Measurements from ENCODE around the gene TRIP13.

The TRIP13 gene

DNA sequence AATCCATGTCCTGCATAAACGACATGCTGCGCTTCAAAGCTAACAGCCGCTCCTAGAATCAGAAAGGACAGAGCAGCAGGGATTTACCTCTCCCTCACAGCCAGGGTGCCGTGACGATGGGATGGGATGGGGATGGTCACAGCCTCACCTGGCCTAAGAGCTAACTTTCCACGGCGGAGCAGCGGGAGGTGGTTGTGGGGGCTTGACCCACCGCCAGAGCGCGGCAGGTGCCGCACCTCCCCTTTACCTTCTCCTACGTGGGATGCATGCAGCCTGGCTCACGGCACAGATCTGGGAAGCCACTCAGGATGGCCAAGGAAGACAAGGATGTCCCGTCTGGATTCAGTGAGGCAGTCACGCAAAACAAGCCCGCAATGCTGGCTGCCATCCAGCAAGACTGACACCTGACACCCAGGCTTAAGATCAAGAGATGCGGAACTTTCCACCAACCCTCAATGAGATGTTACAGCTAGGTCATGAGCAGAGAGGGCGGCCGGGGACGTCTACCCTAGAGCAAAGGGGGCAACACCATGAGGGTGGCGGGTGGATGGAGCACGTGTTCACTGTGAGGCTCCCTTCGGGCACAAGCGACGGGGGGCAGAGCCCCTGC is 5.9 kb upstream of the TRIP13 start (continued):
- TF ChIP-seq, protein P1, sequence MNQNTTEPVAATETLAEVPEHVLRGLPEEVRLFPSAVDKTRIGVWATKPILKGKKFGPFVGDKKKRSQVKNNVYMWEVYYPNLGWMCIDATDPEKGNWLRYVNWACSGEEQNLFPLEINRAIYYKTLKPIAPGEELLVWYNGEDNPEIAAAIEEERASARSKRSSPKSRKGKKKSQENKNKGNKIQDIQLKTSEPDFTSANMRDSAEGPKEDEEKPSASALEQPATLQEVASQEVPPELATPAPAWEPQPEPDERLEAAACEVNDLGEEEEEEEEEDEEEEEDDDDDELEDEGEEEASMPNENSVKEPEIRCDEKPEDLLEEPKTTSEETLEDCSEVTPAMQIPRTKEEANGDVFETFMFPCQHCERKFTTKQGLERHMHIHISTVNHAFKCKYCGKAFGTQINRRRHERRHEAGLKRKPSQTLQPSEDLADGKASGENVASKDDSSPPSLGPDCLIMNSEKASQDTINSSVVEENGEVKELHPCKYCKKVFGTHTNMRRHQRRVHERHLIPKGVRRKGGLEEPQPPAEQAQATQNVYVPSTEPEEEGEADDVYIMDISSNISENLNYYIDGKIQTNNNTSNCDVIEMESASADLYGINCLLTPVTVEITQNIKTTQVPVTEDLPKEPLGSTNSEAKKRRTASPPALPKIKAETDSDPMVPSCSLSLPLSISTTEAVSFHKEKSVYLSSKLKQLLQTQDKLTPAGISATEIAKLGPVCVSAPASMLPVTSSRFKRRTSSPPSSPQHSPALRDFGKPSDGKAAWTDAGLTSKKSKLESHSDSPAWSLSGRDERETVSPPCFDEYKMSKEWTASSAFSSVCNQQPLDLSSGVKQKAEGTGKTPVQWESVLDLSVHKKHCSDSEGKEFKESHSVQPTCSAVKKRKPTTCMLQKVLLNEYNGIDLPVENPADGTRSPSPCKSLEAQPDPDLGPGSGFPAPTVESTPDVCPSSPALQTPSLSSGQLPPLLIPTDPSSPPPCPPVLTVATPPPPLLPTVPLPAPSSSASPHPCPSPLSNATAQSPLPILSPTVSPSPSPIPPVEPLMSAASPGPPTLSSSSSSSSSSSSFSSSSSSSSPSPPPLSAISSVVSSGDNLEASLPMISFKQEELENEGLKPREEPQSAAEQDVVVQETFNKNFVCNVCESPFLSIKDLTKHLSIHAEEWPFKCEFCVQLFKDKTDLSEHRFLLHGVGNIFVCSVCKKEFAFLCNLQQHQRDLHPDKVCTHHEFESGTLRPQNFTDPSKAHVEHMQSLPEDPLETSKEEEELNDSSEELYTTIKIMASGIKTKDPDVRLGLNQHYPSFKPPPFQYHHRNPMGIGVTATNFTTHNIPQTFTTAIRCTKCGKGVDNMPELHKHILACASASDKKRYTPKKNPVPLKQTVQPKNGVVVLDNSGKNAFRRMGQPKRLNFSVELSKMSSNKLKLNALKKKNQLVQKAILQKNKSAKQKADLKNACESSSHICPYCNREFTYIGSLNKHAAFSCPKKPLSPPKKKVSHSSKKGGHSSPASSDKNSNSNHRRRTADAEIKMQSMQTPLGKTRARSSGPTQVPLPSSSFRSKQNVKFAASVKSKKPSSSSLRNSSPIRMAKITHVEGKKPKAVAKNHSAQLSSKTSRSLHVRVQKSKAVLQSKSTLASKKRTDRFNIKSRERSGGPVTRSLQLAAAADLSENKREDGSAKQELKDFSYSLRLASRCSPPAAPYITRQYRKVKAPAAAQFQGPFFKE (tag by site-specific recombination; IDR thresholded peaks at IDR 0.05; ENCODE audit: borderline replicate concordance), result no peak

DNA sequence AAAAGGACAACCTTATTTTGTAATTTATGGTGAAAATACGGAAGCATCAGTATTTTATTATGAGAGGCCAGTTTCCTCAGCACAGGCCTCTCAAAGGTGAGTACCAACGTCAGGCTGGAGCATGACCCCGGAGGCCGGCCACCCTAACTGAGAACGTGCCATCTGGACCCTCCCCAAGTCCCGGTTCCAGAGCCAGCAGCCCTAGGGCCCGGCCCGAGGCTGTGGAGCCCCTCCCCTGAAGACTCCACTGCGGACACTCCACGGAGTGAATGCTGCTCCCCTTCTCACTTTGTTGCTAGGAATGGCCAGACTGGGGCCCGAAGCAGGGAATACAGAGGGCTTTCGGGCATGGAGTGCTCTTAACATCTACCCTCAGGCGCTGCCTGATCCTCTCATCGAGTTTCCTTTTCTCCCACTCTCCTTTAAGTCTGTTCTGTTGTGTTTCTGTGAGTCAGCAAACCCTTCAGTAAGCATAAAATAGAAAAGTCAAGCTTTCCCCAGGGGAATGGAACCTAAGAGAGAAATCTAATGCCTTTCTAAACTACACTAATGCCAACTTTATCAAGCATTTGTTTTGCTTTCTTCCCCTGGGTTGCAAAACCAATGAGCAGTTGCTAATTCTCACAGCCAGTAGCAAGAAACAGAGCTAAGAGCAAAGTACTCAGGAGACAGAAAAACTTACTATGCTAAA is 4.6 kb upstream of the TRIP13 start:
- H3K9me3 ChIP-seq (ENCODE audit: control insufficient read depth, insufficient read depth, low read depth, low read length), result no peaks in the 10 kb centered on the region
- no peak overlapping the region for H3K27ac ChIP-seq (ENCODE audit: extremely low read depth, low read depth, low read length)
- ChIA-PET CTCF (interaction anchor here (0.8 kb wide), 1 partner anchor 36 kb away, joined by 3 read pairs; no protein-coding TSS in a partner anchor), POLR2A (no interaction called here)
- H3K4me3 ChIP-seq (ENCODE audit: low read depth, low read length), result no peak overlapping the region
- peaks cover 48 to 87% of the 10 kb centered on the region in 2 experiments for H3K36me3 ChIP-seq (ENCODE audit: control insufficient read depth in 2 of 2, insufficient read depth in 1 of 2, low read length in 2 of 2)
- peaks cover 5% of the 10 kb centered on the region; the same call in 1 of the 2 replicates for H3K4me1 ChIP-seq (ENCODE audit: control insufficient read depth, insufficient read depth, low read length)
- TF ChIP-seq ZNF169 (tag by site-specific recombination; IDR thresholded peaks at IDR 0.05) (no peak), TRIM28 (IDR thresholded peaks at IDR 0.05; ENCODE audit: borderline replicate concordance, low read length) (no peak), ZNF670 (tag by site-specific recombination; IDR thresholded peaks at IDR 0.05; ENCODE audit: low read depth) (no peak), HOXC10 (CRISPR knock-in tag; IDR thresholded peaks at IDR 0.05) (no peak), ZNF221 (tag by site-specific recombination; IDR thresholded peaks at IDR 0.05; ENCODE audit: borderline replicate concordance) (no peak), ZNF155 (tag by site-specific recombination; IDR thresholded peaks at IDR 0.05) (no peak), BCL11A (tag by site-specific recombination; IDR thresholded peaks at IDR 0.05; ENCODE audit: low read depth) (no peak), ZSCAN30 (tag by site-specific recombination; IDR thresholded peaks at IDR 0.05) (no peak), ZNF510 (tag by site-specific recombination; IDR thresholded peaks at IDR 0.05; ENCODE audit: insufficient replicate concordance) (no peak), ZNF394 (tag by site-specific recombination; IDR thresholded peaks at IDR 0.05; ENCODE audit: borderline replicate concordance) (no peak), ZNF473 (tag by site-specific recombination; IDR thresholded peaks at IDR 0.05) (no peak), ZNF404 (tag by site-specific recombination; IDR thresholded peaks at IDR 0.05) (no peak), KLF1 (tag by site-specific recombination; IDR thresholded peaks at IDR 0.05) (no peak), ZNF830 (tag by site-specific recombination; IDR thresholded peaks at IDR 0.05; ENCODE audit: low read depth) (no peak), ZFP41 (tag by site-specific recombination; IDR thresholded peaks at IDR 0.05; ENCODE audit: borderline replicate concordance) (no peak), ZBTB8A (tag by site-specific recombination; IDR thresholded peaks at IDR 0.05) (no peak)
- TF ChIP-seq, protein P2, sequence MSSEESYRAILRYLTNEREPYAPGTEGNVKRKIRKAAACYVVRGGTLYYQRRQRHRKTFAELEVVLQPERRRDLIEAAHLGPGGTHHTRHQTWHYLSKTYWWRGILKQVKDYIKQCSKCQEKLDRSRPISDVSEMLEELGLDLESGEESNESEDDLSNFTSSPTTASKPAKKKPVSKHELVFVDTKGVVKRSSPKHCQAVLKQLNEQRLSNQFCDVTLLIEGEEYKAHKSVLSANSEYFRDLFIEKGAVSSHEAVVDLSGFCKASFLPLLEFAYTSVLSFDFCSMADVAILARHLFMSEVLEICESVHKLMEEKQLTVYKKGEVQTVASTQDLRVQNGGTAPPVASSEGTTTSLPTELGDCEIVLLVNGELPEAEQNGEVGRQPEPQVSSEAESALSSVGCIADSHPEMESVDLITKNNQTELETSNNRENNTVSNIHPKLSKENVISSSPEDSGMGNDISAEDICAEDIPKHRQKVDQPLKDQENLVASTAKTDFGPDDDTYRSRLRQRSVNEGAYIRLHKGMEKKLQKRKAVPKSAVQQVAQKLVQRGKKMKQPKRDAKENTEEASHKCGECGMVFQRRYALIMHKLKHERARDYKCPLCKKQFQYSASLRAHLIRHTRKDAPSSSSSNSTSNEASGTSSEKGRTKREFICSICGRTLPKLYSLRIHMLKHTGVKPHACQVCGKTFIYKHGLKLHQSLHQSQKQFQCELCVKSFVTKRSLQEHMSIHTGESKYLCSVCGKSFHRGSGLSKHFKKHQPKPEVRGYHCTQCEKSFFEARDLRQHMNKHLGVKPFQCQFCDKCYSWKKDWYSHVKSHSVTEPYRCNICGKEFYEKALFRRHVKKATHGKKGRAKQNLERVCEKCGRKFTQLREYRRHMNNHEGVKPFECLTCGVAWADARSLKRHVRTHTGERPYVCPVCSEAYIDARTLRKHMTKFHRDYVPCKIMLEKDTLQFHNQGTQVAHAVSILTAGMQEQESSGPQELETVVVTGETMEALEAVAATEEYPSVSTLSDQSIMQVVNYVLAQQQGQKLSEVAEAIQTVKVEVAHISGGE (tag by site-specific recombination; conservative IDR thresholded peaks at IDR 0.05; ENCODE audit: low read depth), result no peak
- TF ChIP-seq, protein P3, sequence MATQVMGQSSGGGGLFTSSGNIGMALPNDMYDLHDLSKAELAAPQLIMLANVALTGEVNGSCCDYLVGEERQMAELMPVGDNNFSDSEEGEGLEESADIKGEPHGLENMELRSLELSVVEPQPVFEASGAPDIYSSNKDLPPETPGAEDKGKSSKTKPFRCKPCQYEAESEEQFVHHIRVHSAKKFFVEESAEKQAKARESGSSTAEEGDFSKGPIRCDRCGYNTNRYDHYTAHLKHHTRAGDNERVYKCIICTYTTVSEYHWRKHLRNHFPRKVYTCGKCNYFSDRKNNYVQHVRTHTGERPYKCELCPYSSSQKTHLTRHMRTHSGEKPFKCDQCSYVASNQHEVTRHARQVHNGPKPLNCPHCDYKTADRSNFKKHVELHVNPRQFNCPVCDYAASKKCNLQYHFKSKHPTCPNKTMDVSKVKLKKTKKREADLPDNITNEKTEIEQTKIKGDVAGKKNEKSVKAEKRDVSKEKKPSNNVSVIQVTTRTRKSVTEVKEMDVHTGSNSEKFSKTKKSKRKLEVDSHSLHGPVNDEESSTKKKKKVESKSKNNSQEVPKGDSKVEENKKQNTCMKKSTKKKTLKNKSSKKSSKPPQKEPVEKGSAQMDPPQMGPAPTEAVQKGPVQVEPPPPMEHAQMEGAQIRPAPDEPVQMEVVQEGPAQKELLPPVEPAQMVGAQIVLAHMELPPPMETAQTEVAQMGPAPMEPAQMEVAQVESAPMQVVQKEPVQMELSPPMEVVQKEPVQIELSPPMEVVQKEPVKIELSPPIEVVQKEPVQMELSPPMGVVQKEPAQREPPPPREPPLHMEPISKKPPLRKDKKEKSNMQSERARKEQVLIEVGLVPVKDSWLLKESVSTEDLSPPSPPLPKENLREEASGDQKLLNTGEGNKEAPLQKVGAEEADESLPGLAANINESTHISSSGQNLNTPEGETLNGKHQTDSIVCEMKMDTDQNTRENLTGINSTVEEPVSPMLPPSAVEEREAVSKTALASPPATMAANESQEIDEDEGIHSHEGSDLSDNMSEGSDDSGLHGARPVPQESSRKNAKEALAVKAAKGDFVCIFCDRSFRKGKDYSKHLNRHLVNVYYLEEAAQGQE (tag by site-specific recombination; IDR thresholded peaks at IDR 0.05), result no peak
- TF ChIP-seq, protein P4, sequence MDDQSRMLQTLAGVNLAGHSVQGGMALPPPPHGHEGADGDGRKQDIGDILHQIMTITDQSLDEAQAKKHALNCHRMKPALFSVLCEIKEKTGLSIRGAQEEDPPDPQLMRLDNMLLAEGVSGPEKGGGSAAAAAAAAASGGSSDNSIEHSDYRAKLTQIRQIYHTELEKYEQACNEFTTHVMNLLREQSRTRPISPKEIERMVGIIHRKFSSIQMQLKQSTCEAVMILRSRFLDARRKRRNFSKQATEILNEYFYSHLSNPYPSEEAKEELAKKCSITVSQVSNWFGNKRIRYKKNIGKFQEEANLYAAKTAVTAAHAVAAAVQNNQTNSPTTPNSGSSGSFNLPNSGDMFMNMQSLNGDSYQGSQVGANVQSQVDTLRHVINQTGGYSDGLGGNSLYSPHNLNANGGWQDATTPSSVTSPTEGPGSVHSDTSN (CRISPR knock-in tag; IDR thresholded peaks at IDR 0.05), result no peak

All from HEK293 (cell line).